OCI-M2 (cell line): ENCODE results near the gene KCNAB1.

Experiments
- DNase-seq: peaks from one replicate; lab custom pipeline; 2025; ENCODE audit not compliant: unreplicated experiment; lab: John Stamatoyannopoulos, UW

Gene KCNAB1

DNA sequence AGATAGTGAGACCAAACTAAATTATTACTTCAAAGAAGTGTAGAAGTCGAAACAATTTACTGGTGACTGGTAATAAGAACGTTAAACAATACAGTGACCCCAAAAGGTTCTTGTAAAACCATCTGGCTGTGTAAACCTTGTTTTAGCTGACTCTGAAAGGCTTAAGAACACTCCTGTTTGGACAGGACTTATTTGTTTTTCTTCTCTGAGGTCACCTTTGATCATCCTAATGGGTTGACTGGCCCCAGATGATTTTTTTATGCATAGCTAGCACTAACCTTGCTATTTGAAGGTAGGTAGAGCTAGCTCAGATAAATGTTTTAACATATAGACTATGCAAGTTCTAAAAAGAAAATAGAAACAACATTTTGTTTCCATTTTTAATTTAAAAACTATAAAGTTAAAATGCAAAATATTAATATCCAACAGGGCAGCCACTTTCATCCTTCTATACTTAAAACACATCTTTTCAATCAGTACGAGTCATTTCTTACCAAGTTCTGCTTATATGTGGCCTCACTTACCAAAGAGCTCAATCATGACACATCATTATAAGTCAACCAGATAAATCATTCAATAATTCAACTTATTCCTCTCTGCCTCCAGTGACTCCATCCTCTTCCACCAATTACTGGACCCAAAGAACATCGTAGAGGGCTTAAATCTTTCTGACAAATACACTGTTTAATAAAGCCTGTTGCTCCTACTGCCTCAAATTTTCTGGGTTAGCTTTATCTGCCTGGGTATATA is 275.8 kb downstream of the KCNAB1 start:
- no peak for DNase-seq

DNA sequence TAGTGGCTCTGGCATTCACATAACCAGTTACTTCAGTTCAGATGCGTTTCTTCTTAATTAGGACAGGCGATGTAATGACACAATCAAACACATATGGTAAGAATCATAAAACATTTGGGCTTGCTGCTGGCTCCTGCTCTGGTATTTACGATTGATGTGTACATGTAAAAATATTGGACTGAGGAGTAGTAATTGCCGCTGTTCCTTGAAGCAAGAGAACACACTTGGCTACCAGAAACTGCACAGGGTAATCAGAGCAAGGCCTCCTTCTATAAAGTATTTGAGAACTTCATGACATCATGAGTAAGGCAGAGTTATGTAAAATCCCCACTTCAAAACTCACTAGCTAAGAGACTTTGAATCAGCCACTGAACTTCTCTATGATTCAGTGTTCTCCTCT is 276.5 kb downstream of the KCNAB1 start:
- no peak for DNase-seq

DNA sequence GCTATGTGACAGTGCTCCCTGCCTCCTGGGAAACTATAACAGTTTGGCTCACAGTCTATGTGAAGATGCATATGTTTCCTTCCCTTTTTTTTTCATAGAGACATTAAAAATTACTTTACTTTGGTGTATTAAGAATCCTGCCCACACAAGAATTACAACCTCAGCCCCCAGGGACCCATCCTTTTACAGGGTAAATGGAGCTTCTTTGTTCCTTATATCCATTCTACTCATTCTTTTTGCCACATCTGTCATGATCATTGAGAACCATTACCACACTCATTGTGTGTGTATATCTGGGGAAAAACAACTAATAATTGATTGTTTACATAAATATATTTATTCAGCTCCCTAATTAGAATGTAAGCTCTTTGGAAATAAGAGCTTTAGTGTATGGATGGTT is 277.2 kb downstream of the KCNAB1 start:
- no peak for DNase-seq

DNA sequence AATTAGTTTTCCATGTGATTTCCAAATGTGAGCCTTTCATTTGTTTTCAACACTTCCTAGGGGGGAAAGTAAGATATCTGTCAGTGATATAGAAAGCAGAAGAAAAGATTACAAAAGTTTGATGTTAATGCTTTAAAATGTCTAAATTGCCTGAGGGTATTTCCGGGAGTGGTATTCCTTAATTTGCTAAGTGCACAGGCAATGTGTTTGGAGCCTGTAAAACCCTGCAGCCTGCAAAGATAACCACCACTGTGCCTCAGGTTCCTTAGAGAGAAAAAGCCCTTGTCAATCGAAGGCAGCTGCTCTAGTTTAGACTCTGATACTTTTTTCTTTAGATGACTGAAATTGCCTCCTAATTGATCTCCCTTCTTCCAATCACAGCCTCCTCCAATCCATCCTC is 279.7 kb downstream of the KCNAB1 start:
- no peak for DNase-seq

DNA sequence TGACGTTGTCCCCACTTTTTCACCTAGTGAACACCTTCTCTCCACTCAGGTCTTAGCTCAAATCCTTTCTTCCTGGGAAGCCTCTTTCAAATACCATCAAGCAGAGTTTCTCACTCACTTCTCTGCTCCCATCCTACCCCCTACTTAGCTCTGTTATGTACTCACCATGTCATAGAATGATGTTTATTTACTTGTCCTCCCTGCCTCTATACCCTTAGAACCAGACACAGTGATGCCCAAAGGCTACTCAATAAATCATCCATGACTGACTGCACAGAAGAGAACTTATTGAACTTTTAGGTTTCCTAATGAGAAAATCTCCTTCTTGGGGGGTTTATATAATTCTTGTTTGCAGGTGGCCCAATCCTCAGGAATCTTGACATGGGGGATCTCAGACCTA is 280.4 kb downstream of the KCNAB1 start:
- DNase-seq, result no peak

DNA sequence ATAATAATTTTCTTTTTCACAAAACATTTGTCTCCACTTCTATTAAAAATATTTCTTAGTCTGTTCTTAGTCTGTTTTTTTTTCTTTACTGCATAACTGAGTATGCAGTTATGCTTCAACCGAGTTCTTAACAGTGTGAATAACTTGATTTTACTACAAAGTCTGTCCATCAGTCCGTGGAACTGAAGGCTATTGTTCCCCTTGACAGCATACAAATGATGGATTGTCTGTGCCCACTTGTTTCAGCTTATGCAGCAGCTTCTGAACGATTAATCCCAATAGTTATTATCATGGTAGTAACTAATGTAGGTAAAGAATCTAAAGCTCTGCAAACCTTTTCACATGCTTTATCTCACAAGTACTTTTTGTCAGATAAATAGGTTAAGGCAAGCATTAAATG is 283.8 kb downstream of the KCNAB1 start:
- DNase-seq, result no peak

DNA sequence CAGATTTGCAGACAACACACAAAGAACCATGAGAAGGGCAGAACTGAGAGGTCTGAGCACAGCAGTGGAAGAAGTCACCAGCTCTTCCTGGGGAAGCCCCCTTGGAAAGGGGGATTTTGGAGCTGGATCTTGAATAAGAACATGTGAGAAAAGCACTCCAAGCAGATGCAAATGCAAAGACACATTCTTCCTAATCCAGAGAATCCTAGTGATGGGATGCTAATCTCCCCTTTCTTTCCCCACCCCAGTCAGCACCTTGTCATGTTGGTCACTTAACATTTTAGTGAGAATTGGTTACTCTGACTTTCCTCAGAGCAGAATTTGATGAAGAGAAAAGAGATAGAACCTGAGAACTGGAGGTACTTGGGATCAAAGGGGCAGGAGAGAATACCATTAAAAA is 286.0 kb downstream of the KCNAB1 start:
- DNase-seq, result no peak

DNA sequence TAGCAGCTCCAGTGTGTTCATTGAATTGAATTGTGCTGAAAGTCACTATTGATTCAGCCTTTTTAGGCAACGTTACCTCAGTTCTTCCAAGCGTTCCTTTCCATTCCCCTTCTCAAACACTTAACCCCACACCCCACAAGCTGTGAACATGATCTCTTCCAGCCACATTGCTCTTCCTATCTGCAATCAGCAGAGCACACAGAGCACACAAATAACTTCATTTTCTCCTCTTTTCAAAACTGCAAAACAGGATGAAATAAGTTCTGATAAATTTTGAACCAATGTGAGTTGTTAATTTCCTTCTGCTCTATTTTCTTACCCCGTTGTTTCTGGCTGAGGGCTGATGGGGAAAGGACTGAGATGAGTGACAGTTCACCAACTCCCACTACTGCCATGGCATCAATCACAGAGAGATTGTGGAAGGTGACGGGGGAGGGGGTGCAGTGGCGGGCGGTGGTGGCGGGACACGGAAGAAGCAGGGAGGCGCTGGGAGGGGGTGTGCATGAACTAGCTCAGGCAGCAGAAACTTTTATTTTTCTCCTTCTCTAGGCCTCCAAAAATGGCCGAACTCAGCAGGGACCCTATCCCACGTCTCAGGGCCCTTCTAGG is 287.3 kb downstream of the KCNAB1 start:
- no peak for DNase-seq

DNA sequence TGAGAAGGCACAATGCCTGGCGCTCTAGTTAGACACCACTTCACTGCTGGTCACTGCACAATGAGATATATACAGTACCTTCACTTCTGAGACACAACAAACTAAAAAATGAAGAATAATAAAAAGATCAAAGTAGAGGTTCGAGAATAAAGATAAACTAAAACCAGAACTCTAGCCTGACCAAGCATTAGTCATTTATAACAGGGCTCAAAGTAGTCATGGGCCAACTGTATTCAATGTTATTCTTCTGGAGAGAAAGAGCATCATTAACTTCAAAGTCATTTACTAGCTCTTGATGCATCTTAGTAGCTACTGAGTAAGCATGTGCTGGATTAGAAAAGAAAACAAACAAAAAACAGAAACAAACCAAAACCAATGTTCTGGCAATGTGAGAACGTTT is 289.3 kb downstream of the KCNAB1 start:
- DNase-seq, result no peak

DNA sequence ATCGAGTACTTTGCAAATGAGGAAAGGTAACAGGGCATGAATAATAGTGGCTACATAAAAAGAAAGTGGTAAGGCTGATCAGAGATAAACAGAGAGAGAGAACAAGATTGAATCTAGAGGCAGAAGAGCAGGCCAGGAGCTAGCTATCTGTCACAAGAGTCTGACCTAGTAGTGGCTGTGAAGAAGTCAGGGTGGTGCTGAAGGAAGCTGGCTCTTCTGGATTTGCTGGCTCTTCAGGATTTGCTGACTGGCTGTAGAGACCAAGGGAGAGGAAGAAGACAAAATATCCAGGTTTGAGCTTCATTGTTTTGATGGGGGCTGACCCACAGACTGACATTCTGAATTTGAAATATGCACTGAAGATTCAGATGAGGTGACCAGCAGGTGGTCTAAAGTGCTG is 292.2 kb downstream of the KCNAB1 start:
- DNase-seq, result no peak

DNA sequence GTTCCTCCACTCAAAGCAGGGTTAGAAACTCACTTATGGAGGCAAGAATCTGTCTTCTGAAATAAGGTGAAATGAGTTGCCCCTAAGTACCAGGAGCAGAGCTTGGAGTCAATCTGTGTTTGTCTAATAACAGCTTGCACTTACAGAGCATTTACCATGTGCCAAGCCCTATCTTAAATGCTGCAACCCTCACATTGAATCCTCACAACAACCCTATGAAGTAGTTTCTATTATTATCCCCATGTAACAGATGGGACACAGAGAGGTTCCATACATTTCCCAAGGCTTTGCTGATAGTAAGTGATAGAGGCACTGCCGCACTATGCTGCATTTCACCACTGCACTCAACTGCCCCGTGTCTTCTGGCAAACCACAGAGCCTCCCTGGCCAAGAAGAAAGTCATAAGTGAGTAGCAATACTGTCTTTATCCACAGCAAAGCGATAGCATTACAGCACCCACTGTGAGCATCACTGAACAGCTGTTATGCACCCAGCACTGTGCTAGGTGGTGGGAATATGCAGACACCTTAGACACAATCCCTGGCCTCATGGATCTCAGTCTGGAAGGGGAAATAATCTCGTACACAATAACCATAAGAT is 293.0 kb downstream of the KCNAB1 start:
- DNase-seq, result no peak

DNA sequence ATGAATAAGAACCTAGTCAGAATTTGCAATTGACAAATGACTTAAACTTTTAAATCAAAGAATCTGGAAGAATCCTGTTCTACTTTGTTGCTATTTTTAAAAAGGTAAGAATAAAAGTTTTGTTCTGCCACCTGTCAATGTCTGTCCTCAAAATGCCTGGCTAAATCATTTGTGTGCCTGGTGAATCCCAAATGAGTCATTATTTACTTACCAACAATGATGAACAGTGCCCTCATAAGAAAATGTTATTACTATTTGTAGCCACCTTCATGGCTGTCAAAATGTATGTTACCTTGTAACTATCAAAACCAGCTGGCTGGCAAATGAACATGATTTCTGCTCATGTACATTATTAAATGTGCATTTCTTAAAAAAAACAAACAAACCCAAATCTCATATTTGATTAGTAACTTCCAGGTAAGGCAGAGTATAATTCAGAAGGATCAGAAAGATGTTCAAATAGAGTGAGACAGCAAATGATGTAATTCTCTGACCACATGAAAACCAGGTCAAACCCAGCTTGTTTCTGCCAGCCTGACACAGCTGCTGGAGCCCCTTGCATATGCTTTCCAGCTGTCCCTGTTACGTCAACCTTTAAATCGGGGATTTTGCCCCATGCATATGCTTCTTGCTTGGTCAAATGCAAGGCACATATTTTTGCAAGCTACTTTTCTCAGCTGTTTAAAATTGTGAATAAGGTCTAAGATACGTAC is 296.6 kb downstream of the KCNAB1 start:
- DNase-seq, result no peak

DNA sequence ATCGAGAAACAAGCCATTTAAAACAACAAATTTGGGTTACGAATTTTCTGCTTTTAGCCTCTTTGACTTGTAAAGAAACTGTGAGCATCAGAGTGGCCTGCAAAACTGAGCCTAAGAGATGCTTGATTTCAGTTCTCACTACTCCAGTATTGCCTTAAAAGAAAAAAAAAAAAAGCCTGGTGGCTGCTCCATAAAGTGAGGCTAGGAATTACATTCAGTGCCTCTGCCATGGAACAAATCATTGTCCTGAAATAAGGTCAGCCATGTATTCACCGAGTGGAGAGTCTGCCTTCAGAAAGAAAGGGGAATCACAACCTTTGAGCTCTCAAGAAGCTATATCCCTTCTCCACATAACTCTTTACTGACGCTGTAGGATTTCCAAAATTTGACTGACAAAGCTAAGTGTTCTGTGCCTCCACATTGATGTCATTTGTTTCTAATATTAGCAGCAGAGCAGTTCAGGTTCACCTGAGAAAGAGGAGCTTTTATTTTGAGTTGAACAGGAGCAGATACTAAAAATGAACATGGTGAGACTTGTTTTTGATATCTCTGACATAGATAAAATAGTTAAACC is 297.3 kb downstream of the KCNAB1 start:
- DNase-seq, result no peak

DNA sequence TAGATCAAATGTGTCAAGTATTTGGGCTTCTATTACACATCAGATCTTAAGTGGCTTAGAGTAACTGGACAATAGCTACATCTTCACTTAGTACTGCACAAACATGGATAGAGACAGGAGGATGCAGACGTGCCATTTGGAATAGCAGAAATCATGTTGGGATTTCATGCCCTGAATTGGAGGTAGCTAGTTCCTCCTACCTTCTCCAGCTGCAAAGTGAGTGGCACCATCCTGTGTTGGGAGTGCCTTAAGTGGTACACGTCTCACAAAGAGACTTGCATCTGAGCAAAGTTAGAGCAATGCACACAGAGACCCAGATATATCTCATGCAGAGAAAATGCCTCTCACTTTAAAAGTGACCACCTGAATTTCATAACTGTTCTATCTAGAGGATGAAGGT is 298.1 kb downstream of the KCNAB1 start:
- no peak for DNase-seq

DNA sequence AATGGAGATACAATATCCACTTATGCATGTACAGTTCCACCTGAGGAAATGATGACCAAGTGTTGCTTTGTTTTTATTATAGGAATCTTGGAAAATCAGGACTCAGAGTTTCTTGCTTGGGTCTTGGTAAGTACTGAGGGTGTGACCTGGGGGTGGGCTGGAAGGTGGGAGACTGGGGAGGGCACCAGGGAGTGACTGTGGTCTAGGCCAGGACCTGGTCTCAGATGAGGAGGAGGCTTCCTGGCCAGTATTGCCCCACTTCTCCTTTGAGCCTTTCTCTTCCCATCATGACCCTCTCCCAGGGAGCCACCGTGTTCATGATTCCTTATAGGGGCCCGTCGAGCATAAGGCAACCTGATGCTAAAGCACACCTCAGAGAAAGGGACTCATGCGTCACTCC is 301.2 kb downstream of the KCNAB1 start:
- DNase-seq, result no peak

DNA sequence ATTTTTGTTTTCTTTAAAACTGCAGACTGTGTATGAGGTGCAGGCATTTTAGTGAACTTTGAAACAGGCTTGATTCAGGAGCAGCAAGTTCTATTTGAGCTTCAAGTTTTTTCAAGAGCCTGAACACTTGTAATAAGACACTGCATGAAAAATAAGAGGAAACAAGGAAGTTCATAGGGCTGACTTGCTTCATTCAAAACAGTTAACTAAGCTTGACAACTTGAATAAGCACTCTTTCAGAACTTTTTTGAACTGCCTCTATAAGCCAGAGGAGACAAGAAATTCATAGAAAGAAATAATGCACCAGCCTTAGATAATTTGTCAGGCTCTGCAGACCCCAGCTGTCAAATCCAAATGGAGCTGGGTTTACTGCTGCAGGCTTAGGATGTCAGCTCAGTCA is 304.4 kb downstream of the KCNAB1 start:
- no peak for DNase-seq

DNA sequence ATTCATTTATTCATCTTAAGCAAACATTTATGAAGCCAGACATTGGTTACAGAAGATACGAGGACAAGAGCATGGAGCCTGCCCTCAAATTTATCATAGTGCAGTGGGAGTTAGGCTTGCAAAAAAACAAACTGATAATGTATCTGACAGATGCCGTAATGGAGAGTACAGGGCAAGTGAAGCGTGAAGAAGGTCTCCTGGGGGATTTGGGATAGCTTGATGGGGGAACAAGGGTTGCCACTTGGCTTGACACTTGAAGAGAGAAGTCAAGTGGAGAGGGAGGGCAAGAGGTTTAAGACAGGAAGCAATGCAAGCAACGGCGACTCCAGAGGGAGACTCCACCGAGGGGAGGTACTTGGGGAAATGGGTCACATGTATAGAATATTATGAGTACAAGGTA is 305.3 kb downstream of the KCNAB1 start:
- no peak for DNase-seq

DNA sequence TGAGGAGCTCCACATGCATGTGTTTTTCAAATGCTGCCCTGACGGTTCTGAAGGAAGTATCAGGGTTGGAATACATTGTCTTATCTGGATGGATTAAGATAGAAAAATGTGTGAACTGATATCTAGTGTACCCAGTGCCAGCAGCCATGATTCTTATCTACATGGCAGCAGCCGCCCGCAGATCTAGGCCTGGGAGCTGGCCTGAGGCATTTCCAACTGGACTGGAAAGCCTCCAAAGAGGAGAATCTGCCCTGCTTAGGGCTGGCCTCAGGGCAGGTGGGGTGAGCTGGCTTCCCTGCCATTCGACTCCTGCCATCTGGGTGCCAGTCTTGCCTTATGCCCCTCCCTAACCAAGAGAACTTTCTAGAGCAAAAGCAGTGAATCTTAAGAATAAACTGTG is 308.7 kb downstream of the KCNAB1 start:
- no peak for DNase-seq

DNA sequence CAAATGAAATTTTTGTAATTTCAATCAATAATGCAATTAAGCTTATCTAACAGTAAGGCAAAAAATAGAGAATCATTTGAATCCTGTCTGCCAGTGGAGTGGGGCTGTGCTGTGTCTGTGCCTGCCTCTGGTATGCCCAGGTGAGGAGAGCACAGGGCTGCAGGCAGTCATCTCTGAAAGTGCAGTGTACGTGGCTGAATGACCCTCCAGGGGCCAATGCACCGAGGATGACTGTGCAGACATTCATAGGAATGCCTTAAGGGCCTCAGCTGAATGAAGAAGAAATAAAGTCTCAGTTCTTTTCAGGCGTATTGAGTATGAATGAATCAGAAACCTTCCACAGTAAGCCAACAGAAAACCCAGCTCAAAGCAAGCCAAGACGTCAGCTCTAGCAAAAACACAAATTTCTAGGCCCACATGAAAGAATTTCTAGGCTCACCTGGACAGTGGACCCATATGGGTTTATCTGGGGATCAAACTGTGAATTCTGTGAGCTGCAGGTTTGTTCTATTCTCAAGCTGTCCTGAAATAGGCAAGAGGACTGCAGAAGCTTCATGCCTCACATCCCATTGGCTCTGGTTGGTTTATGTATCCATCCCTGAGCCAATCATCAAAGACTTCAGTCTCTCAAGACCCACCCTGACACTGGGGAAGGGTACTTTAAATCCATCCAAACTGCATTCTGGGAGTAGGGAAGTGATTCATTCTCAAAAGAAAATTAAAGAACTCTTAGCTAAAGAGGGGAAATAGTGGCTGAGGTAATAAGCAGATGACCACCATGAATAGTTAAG is 311.2 kb downstream of the KCNAB1 start:
- DNase-seq, result no peak

DNA sequence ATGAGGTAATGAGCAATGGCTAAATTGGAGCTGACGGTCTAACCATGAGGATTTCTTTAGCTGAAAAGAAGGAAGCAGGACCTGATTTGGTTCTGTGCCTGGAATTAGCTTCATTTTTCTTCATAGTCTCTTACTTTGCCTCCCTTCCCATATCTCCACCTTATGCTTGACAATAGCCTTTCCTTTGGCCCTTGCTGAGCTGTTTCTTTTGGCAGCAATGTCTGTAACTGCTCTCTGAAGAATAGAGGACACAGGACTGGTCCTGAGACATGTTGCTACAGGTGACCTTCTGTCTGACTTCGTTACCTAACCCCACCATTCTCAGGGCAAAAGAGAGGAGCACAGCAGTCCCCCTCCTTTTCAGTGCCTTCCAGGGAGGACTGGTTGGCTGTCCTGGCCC is 312.2 kb downstream of the KCNAB1 start:
- no peak for DNase-seq

DNA sequence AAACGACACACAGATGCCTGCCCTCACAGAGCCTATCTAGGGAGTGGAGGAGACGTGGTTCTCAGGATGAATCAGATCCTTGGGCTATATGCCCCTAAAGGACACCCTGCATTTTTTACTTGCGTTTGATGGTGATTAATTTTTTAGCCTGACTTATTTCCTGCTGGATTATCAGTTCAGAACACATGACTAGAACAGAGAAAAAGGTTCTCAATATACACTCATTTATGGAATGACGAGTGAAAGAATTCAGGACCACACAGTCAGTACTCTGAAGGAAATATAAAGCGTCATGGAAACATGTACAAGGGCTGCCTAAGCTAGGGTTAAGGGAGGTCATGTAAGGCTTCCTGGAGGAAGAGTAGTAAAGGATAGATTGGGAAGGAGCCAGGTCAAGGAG is 312.8 kb downstream of the KCNAB1 start:
- DNase-seq, result no peak
